Measurements from ENCODE around the gene USP40.

Gene USP40

DNA sequence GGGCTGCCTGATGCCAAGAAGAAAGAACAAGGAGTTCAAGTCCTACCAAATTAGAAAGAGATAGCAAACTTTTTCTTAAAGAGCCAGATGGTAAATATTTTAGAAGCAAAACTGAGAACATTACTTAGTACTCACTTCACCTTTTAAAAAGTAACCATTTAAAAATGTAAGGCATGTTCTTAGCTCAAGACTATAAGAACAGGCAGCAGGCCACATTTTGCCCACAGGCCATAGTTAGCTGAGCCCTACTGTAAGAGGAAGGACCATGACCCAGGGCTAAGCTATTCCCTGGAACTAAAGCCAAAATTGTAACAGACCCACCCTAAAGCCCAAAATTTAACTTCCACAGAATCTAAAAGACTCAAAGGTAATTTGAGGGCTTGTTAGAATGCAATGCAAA is 31.3 kb downstream of the USP40 start:
- H3K4me3 ChIP-seq (ENCODE audit: low read depth, low read length): no peak overlapping the region
- TF ChIP-seq, protein P1, sequence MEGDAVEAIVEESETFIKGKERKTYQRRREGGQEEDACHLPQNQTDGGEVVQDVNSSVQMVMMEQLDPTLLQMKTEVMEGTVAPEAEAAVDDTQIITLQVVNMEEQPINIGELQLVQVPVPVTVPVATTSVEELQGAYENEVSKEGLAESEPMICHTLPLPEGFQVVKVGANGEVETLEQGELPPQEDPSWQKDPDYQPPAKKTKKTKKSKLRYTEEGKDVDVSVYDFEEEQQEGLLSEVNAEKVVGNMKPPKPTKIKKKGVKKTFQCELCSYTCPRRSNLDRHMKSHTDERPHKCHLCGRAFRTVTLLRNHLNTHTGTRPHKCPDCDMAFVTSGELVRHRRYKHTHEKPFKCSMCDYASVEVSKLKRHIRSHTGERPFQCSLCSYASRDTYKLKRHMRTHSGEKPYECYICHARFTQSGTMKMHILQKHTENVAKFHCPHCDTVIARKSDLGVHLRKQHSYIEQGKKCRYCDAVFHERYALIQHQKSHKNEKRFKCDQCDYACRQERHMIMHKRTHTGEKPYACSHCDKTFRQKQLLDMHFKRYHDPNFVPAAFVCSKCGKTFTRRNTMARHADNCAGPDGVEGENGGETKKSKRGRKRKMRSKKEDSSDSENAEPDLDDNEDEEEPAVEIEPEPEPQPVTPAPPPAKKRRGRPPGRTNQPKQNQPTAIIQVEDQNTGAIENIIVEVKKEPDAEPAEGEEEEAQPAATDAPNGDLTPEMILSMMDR (conservative IDR thresholded peaks at IDR 0.05; ENCODE audit: low read depth, low read length): no peak
- no peak for DNase-seq (ENCODE audit: low read depth)

DNA sequence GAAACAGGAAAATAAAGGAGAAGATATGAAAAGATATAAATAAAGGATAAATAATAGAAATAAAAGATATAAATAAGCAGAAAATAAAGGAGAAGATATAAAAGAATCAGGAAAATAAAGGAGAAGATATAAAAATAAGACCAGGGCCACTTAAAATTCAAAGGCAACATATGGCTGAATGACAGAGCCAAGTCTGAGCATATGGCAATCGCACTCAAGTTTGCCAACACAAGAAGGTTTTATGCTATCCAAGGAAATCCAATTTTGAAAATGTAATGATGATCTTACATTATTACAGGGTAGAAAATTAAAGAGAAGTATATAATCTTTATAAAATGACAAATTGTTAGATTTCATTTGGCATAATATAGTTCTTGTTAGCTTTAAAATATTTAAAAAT is 33.6 kb downstream of the USP40 start:
- DNase-seq (ENCODE audit: low read depth): no peak
- TF ChIP-seq, protein P1 (conservative IDR thresholded peaks at IDR 0.05; ENCODE audit: low read depth, low read length): no peak
- H3K4me3 ChIP-seq (ENCODE audit: low read depth, low read length): no peak overlapping the region

DNA sequence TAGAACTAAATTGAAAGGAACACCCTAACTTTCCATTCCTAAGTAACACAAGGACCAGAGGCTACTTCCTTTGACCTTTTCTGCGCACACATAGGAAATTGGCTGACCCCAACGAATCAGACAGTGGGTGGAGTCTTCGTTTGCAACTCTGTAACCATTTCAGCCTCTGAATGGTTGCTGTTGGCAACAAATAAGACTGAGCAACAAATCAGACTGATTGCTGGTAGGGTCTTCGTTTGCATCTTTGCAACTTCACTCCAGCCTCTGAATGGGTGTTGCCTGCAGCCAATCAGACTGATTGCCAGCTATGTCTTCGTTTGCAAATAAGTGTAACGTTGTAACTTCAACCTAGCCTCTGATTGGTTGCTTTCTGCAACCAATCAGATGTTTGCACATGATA is 34.6 kb downstream of the USP40 start:
- no peak overlapping the region for H3K4me3 ChIP-seq (ENCODE audit: low read depth, low read length)
- TF ChIP-seq, protein P1 (conservative IDR thresholded peaks at IDR 0.05; ENCODE audit: low read depth, low read length): no peak
- no peak for DNase-seq (ENCODE audit: low read depth)

DNA sequence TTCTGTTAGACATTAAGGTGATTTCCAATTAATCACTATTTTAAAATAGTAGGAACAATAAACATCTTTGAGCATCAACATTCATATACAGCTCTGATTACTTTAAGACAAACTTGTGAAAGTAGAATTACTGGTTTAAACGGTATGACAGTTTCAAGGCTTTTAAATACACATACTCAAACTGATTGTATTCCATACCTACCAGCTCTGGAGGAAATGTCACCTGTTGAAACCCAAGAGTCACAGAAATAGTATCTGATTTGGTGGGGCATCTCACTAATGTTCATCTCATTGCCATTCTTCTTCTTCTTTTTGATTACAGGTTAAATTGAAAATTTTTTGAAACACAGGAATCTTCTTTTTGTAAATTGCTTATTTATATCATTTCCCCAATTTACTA is 36.2 kb downstream of the USP40 start:
- TF ChIP-seq, protein P1 (conservative IDR thresholded peaks at IDR 0.05; ENCODE audit: low read depth, low read length): no peak
- H3K4me3 ChIP-seq (ENCODE audit: low read depth, low read length): no peak overlapping the region
- DNase-seq (ENCODE audit: low read depth): no peak

DNA sequence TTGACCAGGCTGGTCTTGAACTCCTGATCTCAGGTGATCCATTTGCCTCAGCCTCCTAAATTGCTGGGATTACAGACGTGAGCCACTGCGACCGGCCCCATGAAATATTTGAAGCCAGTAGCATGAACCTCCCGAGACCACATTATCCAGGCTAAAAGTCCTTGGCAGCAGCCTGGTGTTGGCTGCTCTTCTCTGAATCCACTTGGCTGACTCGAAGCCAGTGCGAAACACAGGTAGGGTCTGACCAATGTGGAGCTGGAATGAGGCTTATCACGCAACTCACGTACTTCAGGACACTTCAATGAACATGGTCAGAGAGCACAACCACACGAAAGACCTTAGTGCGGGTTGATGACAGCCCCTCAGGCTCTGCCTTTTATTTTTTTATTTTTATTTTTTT is 38.4 kb downstream of the USP40 start:
- no peak overlapping the region for H3K4me3 ChIP-seq (ENCODE audit: low read depth, low read length)
- TF ChIP-seq, protein P1 (conservative IDR thresholded peaks at IDR 0.05; ENCODE audit: low read depth, low read length): no peak
- DNase-seq (ENCODE audit: low read depth): no peak

DNA sequence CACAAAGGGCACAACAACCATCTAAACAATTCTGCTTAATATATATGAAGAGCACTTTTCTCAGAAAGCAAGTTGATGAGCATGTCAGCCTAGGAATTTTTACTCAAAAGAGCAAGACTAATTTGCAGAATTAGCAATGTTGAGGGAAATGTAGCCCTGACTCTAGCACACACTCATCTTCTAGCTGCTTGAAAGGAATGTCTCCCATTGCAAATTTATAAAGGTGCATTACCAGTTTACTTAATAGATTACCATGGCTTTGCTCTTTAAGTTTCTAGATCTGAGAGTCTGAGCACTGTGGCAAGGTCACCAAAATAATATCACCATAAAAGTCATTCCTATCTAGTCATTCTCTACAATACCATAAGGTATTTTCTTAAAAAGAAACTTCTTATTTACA is 40.8 kb downstream of the USP40 start:
- H3K4me3 ChIP-seq (ENCODE audit: low read depth, low read length): no peak overlapping the region
- DNase-seq (ENCODE audit: low read depth): no peak
- TF ChIP-seq, protein P1 (conservative IDR thresholded peaks at IDR 0.05; ENCODE audit: low read depth, low read length): no peak

DNA sequence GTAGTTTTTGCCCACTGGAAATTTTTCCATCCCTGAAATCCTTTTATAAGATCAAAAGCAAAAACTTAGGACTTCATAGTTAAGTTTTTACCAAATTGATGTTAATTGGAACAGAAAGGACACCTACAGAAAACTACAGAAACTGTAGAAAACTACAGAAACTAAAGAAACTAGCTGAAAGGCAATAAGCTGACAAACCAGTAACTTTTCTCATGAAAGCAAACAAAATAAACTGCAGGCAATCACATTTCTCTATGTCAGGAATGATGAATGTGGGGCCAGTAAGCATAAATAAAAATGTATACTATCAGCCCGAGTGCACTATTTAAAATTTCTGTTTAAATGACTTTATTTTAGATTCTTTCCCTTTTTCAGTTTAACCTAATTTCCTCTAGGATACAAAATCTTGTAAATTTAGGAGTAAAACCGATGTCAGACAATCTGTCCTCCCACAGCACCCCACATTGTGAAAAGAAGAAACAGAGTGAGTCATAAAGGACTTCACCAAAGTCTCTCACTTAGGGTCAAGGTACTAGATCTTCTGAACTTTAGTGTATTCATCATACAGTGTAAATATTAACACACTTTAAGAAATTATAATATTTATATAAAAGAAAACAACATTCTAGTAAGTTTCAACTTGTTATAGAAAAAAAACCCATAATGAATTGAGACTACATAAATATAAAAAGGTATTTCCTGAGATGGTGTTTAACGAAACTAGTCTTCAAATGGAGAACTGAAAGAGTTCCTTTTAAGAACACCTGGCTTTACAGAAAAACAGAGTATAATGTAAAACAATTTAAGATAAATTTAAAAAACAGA is 46.6 kb downstream of the USP40 start:
- TF ChIP-seq, protein P1 (conservative IDR thresholded peaks at IDR 0.05; ENCODE audit: low read depth, low read length): no peak
- no peak overlapping the region for H3K4me3 ChIP-seq (ENCODE audit: low read depth, low read length)
- no peak for DNase-seq (ENCODE audit: low read depth)
